ENCODE results near the gene KMT5C. TPM values are rescaled to one million over a fixed set of nuclear protein-coding genes. Genes with fewer than 3 reads are reported as not detected.

The KMT5C gene
- total RNA-seq, 1 donor = 14.3 TPM

- Histone ChIP-seq H3K27me3 (ENCODE audit: insufficient read depth, low read length) (peaks cover 29% of the 10 kb centered on the region), H3K9me3 (ENCODE audit: low read depth, low read length) (no peaks in the 10 kb centered on the region), H3K4me3 (ENCODE audit: low read length) (no peak overlapping the region), H3K4me1 (ENCODE audit: insufficient read depth, low read length) (peaks cover 8% of the 10 kb centered on the region)
These were observed 11.1 kb downstream of the KMT5C start for GRCh38 chr19:55350620-55351315.

- H3K27me3 ChIP-seq (ENCODE audit: insufficient read depth, low read length) = peaks cover 31% of the 10 kb centered on the region
- H3K4me1 ChIP-seq (ENCODE audit: insufficient read depth, low read length) = peaks cover 8% of the 10 kb centered on the region
- H3K9me3 ChIP-seq (ENCODE audit: low read depth, low read length) = no peaks in the 10 kb centered on the region
- H3K4me3 ChIP-seq (ENCODE audit: low read length) = no peak overlapping the region
These were observed 12.4 kb downstream of the KMT5C start for GRCh38 chr19:55352040-55352439.

DNA sequence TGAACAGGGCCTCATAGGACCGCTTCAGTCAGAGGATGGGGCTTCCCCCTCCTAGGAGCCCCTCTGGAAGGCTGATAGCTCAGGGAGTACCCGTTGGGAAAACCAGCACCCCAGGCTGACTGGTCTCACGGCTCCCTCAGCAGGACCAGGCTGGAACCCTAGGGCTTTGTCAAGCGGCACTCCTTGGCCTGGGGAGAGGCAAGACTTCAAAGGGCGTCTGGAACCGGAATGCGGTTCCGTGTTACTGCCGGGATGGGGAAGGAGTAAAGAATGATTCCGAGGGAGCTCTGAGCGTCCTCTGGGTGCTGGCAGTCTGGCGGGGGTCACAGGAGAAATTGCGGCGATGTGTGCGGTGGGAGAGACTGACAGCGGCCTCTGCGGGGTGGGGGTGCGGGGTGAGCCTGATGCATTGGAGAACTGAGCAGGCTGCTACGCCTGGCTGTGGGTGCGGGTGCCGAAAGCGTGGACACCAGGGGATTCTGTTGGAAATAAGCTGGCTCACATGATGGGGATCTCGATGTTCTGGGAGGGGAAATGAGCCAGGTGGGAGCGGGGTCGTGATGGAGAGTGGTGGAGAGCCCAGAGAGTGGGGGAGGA lies 13.0 kb downstream of the KMT5C start:
- H3K4me1 ChIP-seq (ENCODE audit: insufficient read depth, low read length) = peaks cover 8% of the 10 kb centered on the region
- H3K9me3 ChIP-seq (ENCODE audit: low read depth, low read length) = no peaks in the 10 kb centered on the region
- no peak overlapping the region for H3K4me3 ChIP-seq (ENCODE audit: low read length)
- H3K27me3 ChIP-seq (ENCODE audit: insufficient read depth, low read length) = peaks cover 31% of the 10 kb centered on the region

GRCh38 chr19:55353356-55353802 lies 13.7 kb downstream of the KMT5C start:
- Histone ChIP-seq H3K4me3 (ENCODE audit: low read length) (no peak overlapping the region), H3K27me3 (ENCODE audit: insufficient read depth, low read length) (peaks cover 31% of the 10 kb centered on the region), H3K4me1 (ENCODE audit: insufficient read depth, low read length) (peaks cover 8% of the 10 kb centered on the region), H3K9me3 (ENCODE audit: low read depth, low read length) (no peaks in the 10 kb centered on the region)

GRCh38 chr19:55353803-55354697 lies 14.4 kb downstream of the KMT5C start:
- H3K27me3 ChIP-seq (ENCODE audit: insufficient read depth, low read length) = peaks cover 31% of the 10 kb centered on the region

GRCh38 chr19:55354698-55355212 lies 15.1 kb downstream of the KMT5C start, which contains the start of gene COX6B2:
Gene COX6B2, minus strand, starts transcription at chr19:55354719. Its CDS starts 198 bp downstream, at chr19:55354521.
- H3K27me3 ChIP-seq (ENCODE audit: insufficient read depth, low read length) = peaks cover 31% of the 10 kb centered on the region
- no peak within 1 kb of the TSS for H3K4me3 ChIP-seq (ENCODE audit: low read length)
- H3K4me1 ChIP-seq (ENCODE audit: insufficient read depth, low read length) = peaks cover 8% of the 10 kb centered on the region
- H3K9me3 ChIP-seq (ENCODE audit: low read depth, low read length) = no peaks in the 10 kb centered on the region

More at GRCh38 chr19:55353803-55354697, 14.4 kb downstream of the KMT5C start:
- no peak overlapping the region for H3K4me3 ChIP-seq (ENCODE audit: low read length)
- peaks cover 8% of the 10 kb centered on the region for H3K4me1 ChIP-seq (ENCODE audit: insufficient read depth, low read length)
- H3K9me3 ChIP-seq (ENCODE audit: low read depth, low read length) = no peaks in the 10 kb centered on the region

DNA sequence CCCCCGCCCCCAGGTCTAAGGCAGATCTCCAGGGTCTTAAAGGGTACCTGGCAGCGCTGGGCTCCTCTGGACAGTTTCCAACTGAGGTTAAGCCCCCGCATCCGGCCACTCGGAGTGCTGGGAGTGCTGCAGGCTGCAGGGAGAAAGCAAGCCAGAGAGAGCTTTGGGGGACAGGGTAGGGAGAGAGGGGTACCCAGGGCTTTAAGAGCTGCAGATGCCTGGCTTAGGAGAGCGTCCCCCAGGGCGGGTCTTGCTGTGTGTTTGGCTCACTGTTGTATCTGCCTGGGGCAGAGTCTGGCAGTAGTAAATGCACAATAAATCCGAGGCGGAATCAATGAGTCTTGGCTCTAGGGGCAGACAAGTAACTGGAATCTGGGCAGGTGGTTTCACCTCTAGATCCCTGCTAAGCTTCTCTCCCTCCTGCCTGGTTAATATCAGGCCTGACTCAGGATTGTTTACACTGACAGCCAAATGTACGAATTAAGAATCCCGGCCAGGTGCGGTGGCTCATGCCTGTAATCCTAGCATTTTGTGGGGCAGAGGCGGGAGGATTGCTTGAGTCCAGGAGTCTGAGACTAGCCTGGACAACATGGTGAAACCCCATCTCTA lies 15.6 kb downstream of the KMT5C start:
- Histone ChIP-seq H3K27me3 (ENCODE audit: insufficient read depth, low read length) (peaks cover 31% of the 10 kb centered on the region), H3K4me3 (ENCODE audit: low read length) (no peak overlapping the region), H3K9me3 (ENCODE audit: low read depth, low read length) (no peaks in the 10 kb centered on the region), H3K4me1 (ENCODE audit: insufficient read depth, low read length) (peaks cover 8% of the 10 kb centered on the region)

DNA sequence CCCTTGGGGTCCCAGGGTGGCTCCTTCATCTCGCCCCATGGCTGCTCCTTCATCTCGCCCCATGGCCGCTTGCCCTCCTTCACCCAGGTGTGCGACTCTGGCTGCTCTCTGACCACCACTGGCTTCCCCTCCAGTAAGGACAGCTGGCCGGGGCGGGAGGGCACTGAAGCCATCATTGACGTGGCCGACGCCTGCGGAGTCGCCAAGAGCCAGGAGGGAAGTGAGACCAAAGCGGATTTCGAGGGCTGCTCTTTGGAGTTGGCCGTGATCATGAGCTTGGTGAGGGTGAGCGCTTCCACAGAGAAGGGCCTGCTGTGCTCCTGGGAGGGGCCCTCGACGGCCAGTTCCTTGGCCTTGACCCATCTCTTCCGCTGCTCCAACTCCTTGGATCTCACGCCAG lies 18.8 kb downstream of the KMT5C start:
- Histone ChIP-seq H3K27me3 (ENCODE audit: insufficient read depth, low read length) (peaks cover 11% of the 10 kb centered on the region), H3K9me3 (ENCODE audit: low read depth, low read length) (no peaks in the 10 kb centered on the region), H3K4me1 (ENCODE audit: insufficient read depth, low read length) (peaks cover 4% of the 10 kb centered on the region), H3K4me3 (ENCODE audit: low read length) (no peak overlapping the region)

DNA sequence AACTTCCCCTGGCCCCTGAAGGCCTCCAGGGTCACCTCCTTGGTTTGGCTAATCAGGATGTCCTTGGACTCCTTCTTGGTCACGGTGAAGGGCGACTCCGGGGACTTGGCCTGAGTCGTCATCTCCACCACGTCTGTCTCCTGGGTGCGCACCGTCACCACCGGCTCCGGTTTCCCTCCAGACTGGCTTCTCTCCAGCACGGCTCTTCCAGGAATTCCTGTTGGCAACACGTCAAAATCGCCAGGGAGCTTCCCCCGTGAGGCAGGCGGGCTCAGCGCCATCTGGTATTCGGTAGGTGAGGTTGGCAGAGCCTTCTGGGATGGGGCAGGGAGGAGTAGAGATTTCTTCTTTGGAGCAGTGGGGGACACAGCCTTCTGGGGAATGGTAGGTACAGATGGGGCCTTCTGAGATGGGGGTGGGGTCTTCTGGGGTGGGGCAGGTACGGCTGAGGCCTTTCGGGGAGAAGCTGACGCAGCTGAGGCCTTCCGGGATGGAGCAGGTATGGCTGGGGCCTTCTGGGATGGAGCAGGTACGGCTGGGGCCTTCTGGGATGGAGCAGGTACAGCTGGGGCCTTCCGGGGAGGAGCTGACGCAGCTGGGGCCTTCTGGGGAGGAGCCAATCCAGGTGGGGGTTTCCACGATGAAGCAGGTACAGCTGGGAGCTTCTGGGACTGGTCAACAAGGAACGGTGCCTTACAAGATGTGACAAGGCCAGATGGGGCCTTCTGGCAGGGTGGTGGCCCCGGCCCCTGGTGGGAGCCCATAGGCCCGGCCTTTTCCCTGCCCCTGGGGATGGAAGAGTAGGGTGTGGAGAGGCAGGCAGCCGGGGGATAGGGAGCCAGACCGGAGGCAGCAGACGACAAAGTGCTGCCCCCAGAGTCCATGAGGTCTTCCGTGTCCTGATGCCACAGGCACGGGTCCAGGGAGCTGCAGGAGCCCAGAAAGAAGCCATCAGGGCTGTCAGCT lies 19.6 kb downstream of the KMT5C start:
- Histone ChIP-seq H3K27me3 (ENCODE audit: insufficient read depth, low read length) (peaks cover 8% of the 10 kb centered on the region), H3K4me1 (ENCODE audit: insufficient read depth, low read length) (no peaks in the 10 kb centered on the region), H3K4me3 (ENCODE audit: low read length) (no peak overlapping the region), H3K9me3 (ENCODE audit: low read depth, low read length) (no peaks in the 10 kb centered on the region)

- Histone ChIP-seq H3K4me1 (ENCODE audit: insufficient read depth, low read length) (no peaks in the 10 kb centered on the region), H3K9me3 (ENCODE audit: low read depth, low read length) (no peaks in the 10 kb centered on the region), H3K27me3 (ENCODE audit: insufficient read depth, low read length) (peaks cover under 1% of the 10 kb centered on the region), H3K4me3 (ENCODE audit: low read length) (no peak overlapping the region)
These were observed 21.2 kb downstream of the KMT5C start for GRCh38 chr19:55360902-55361301.

DNA sequence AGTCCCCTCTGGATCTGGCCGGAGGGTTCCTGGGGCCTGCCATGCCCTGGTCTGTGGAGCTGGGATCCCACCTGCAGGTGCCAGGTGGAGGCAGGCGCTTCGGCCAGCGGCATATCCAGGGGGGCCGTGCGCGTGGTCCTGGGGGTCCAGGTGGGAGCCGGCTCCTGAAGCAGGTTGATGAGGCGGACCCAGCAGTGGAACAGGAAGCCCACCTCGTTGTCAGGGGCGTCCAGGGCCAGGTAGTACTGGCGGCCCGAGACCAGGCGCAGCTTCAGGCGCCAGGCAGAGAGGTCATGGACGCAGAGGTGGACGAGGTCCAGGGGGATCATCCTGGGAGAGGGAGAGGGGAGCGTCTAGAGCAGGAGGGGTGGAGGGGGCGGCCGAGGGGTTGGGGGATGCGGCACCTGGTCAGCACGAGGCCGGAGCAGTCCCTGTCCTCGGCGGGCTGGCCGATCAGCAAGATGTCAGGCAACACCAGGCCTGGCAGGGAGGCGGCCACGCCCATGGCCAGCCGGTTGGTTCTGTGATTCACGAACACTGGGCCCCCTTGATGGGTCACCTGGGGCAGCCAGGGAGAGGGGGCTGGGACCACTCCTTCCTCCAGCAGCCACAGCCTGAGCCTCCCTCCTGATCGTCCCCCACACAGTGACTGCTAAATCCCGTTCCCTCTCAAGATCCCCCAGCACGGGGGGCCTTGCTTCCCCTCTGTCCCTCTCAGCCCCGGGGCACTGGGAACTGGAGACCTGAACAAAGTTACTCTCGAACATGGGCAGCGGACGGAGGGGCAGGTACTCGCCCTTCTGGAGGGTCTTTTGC lies 22.7 kb downstream of the KMT5C start:
- Histone ChIP-seq H3K4me1 (ENCODE audit: insufficient read depth, low read length) (no peaks in the 10 kb centered on the region), H3K27me3 (ENCODE audit: insufficient read depth, low read length) (no peaks in the 10 kb centered on the region), H3K4me3 (ENCODE audit: low read length) (no peak overlapping the region), H3K9me3 (ENCODE audit: low read depth, low read length) (no peaks in the 10 kb centered on the region)

DNA sequence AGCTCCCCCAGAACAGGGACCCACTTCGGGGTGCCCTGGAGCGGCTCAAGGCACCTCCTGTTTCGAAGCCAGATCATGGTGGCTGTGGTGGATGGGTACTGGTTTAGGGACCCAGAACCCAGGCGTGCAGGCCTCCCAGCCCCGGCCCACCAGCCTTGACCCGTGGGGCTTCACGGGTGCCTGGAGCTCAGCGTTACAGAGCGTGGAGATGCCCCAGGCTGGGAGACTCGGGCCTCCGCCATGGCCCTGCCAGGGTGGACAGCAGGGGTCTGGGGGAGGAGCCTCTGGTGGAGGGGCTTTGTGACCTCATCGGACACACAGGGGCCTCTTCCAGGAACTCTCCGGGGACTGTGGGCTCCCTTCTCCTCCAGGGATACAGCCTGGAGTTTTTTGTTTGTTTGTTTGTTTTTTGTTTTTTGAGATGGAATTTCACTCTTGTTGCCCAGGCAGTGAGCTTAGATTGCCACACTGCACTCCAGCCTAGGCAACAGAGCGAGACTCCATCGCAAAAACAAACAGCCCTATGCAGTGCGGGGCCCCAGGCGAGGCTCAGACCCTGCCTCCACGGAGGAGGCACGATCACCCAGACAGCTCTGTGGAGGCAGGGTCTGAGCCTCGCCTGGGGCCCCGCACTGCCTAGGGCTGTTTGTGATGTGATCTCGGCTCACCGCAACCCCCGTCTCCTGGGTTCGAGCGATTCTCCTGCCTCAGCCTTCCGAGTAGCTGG lies 23.5 kb downstream of the KMT5C start, which contains the start of gene GARIN5B:
GARIN5B (minus strand) TSS at position 271 of the 727 bp plus-strand sequence; CDS start at position 77, 194 bp downstream.
- H3K4me1 ChIP-seq (ENCODE audit: insufficient read depth, low read length) = no peaks in the 10 kb centered on the region
- H3K9me3 ChIP-seq (ENCODE audit: low read depth, low read length) = no peaks in the 10 kb centered on the region
- H3K27me3 ChIP-seq (ENCODE audit: insufficient read depth, low read length) = no peaks in the 10 kb centered on the region
- no peak within 1 kb of the TSS for H3K4me3 ChIP-seq (ENCODE audit: low read length)

Data from mononuclear cell (primary cell).